ENCODE data around the gene AUTS2.

The AUTS2 gene

DNA sequence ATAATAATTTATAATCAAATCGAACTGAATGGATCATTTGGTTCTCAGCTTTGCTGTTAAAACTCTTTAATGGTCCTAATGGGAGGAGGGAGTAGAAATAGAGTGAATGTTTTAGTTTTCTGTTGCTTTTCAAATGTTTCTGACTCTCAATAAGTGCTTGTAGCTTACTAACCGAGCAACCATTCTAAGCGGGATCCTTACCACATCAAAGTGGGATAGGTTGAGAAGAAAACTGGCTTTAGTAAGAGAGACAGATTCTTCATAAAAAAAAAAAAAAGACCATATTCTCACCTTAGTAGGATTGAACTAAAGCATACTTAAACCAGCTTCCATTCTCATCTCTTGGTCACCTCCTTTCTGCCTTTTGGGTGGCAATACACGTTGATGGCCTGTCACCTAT, 584.2 kb downstream of the AUTS2 start:
- Histone ChIP-seq H3K36me3 (ENCODE audit: control insufficient read depth in 2 of 2, insufficient read depth in 1 of 2, low read length in 2 of 2) (no peaks in the 10 kb centered on the region), H3K4me1 (ENCODE audit: control insufficient read depth, insufficient read depth, low read length) (peaks cover 13% of the 10 kb centered on the region), H3K27ac (ENCODE audit: extremely low read depth, low read depth, low read length) (no peak overlapping the region), H3K4me3 (ENCODE audit: low read depth, low read length) (no peak overlapping the region), H3K9me3 (ENCODE audit: control insufficient read depth, insufficient read depth, low read depth, low read length) (no peaks in the 10 kb centered on the region)
- TF ChIP-seq ZNF221 (tag by site-specific recombination; IDR thresholded peaks at IDR 0.05; ENCODE audit: borderline replicate concordance) (no peak), KLF10 (tag by site-specific recombination; IDR thresholded peaks at IDR 0.05) (no peak), ZNF513 (tag by site-specific recombination; IDR thresholded peaks at IDR 0.05) (no peak), ZNF211 (tag by site-specific recombination; IDR thresholded peaks at IDR 0.05; ENCODE audit: low read depth) (no peak), ZNF121 (tag by site-specific recombination; IDR thresholded peaks at IDR 0.05) (no peak), SP7 (tag by site-specific recombination; IDR thresholded peaks at IDR 0.05) (no peak), ZNF133 (tag by site-specific recombination; IDR thresholded peaks at IDR 0.05) (no peak), ZNF571 (tag by site-specific recombination; IDR thresholded peaks at IDR 0.05) (no peak), ZFP69B (tag by site-specific recombination; IDR thresholded peaks at IDR 0.05) (no peak), PATZ1 (tag by site-specific recombination; IDR thresholded peaks at IDR 0.05) (no peak)
- TF ChIP-seq, protein P1, sequence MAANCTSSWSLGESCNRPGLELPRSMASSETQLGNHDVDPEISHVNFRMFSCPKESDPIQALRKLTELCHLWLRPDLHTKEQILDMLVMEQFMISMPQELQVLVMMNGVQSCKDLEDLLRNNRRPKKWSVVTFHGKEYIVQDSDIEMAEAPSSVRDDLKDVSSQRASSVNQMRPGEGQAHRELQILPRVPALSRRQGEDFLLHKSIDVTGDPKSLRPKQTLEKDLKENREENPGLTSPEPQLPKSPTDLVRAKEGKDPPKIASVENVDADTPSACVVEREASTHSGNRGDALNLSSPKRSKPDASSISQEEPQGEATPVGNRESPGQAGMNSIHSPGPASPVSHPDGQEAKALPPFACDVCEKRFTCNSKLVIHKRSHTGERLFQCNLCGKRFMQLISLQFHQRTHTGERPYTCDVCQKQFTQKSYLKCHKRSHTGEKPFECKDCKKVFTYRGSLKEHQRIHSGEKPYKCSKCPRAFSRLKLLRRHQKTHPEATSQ (tag by site-specific recombination; IDR thresholded peaks at IDR 0.05) = no peak
- TF ChIP-seq, protein P2, sequence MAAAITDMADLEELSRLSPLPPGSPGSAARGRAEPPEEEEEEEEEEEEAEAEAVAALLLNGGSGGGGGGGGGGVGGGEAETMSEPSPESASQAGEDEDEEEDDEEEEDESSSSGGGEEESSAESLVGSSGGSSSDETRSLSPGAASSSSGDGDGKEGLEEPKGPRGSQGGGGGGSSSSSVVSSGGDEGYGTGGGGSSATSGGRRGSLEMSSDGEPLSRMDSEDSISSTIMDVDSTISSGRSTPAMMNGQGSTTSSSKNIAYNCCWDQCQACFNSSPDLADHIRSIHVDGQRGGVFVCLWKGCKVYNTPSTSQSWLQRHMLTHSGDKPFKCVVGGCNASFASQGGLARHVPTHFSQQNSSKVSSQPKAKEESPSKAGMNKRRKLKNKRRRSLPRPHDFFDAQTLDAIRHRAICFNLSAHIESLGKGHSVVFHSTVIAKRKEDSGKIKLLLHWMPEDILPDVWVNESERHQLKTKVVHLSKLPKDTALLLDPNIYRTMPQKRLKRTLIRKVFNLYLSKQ (tag by site-specific recombination; IDR thresholded peaks at IDR 0.05; ENCODE audit: borderline replicate concordance) = no peak
- POLR2A ChIA-PET = no interaction called here
- CTCF ChIA-PET = no interaction called here

GRCh38 chr7:70183278-70183677, 585.0 kb downstream of the AUTS2 start:
- Histone ChIP-seq H3K9me3 (ENCODE audit: control insufficient read depth, insufficient read depth, low read depth, low read length) (no peaks in the 10 kb centered on the region), H3K4me1 (ENCODE audit: control insufficient read depth, insufficient read depth, low read length) (peaks cover 13% of the 10 kb centered on the region), H3K36me3 (ENCODE audit: control insufficient read depth in 2 of 2, insufficient read depth in 1 of 2, low read length in 2 of 2) (no peaks in the 10 kb centered on the region), H3K4me3 (ENCODE audit: low read depth, low read length) (no peak overlapping the region), H3K27ac (ENCODE audit: extremely low read depth, low read depth, low read length) (no peak overlapping the region)
- CTCF ChIA-PET = interaction anchor here (0.6 to 0.7 kb wide), 2 partner anchors 24 to 578 kb away, joined by 3 read pairs; no protein-coding TSS in a partner anchor
- POLR2A ChIA-PET = no interaction called here
- TF ChIP-seq ZSCAN18 (tag by site-specific recombination; IDR thresholded peaks at IDR 0.05) (no peak), ZNF26 (tag by site-specific recombination; IDR thresholded peaks at IDR 0.05) (no peak), ZNF830 (tag by site-specific recombination; IDR thresholded peaks at IDR 0.05; ENCODE audit: low read depth) (no peak), ZBTB8A (tag by site-specific recombination; IDR thresholded peaks at IDR 0.05) (peak; percentile 61), ZNF707 (tag by site-specific recombination; IDR thresholded peaks at IDR 0.05) (no peak), EGR2 (tag by site-specific recombination; IDR thresholded peaks at IDR 0.05; ENCODE audit: low read depth) (no peak), ZNF169 (tag by site-specific recombination; IDR thresholded peaks at IDR 0.05) (no peak), ZNF114 (tag by site-specific recombination; IDR thresholded peaks at IDR 0.05) (no peak), SP7 (tag by site-specific recombination; IDR thresholded peaks at IDR 0.05) (peak; percentile 89), ZNF610 (tag by site-specific recombination; IDR thresholded peaks at IDR 0.05; ENCODE audit: borderline replicate concordance) (no peak), ZXDB (tag by site-specific recombination; IDR thresholded peaks at IDR 0.05) (no peak), OVOL3 (tag by site-specific recombination; IDR thresholded peaks at IDR 0.05) (no peak)
- TF ChIP-seq, protein P3, sequence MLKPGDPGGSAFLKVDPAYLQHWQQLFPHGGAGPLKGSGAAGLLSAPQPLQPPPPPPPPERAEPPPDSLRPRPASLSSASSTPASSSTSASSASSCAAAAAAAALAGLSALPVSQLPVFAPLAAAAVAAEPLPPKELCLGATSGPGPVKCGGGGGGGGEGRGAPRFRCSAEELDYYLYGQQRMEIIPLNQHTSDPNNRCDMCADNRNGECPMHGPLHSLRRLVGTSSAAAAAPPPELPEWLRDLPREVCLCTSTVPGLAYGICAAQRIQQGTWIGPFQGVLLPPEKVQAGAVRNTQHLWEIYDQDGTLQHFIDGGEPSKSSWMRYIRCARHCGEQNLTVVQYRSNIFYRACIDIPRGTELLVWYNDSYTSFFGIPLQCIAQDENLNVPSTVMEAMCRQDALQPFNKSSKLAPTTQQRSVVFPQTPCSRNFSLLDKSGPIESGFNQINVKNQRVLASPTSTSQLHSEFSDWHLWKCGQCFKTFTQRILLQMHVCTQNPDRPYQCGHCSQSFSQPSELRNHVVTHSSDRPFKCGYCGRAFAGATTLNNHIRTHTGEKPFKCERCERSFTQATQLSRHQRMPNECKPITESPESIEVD (tag by site-specific recombination; IDR thresholded peaks at IDR 0.05) = peak; percentile 52
